A549 (cell line): Measurements from ENCODE around the gene PEAK3. TPM values are rescaled to one million over a fixed set of nuclear protein-coding genes. Genes with fewer than 3 reads are reported as not detected.

Experiments used
- ATAC-seq, 2 experiments: fragments of 200-7000 bp in 1 of 2; fragments of >200 bp in 1 of 2; cut with Nextera tagmentation in 1 of 2; cut with Tn5 transposase in 1 of 2; 3 replicates each; pipeline versions ENCODE4 v1.8.0 to v1.9.1; 2018 to 2020; ENCODE audit warnings: mild to moderate bottlenecking in 1 of 2, moderate library complexity in 1 of 2
- CTCF ChIA-PET: fragments of 300-600 bp; sonication (Branson Sonifier 250); formaldehyde crosslinking; extraction: SDS; loops from one replicate; lab custom pipeline; 2021; ENCODE audit warnings: antibody characterized with exemption, inconsistent platforms; lab: Yijun Ruan, JAX
- POLR2A ChIA-PET: fragments of 350-600 bp; formaldehyde crosslinking; extraction: SDS; loops from one replicate; lab custom pipeline; 2021; ENCODE audit warnings: antibody characterized with exemption, inconsistent platforms; lab: Yijun Ruan, JAX
- DNase-seq, 2 experiments: peaks; one replicate each; pipeline versions ENCODE4 v3.0.0 to v3.0.0-alpha.2; 2011 to 2016; ENCODE audit warnings: low read depth in 1 of 2, low spot score in 1 of 2
- FAIRE-seq: peaks from 2 replicates; lab custom pipeline; 2011; peaks lifted over from hg19 to GRCh38; lab: Jason Lieb, UNC
- H3K27ac ChIP-seq, 2 experiments: fragments of >200 bp; sonication (Bioruptor Twin); formaldehyde crosslinking; 3 replicates each; pipeline ENCODE4 v1.5.1; 2016 to 2017
- H3K4me1 ChIP-seq: fragments of >200 bp; sonication (Bioruptor Twin); formaldehyde crosslinking; 3 replicates; pipeline ENCODE4 v1.6.1; 2016
- H3K4me2 ChIP-seq: fragments of >200 bp; sonication (Bioruptor Twin); formaldehyde crosslinking; 3 replicates; pipeline ENCODE4 v1.6.1; 2016
- H3K4me3 ChIP-seq: fragments of >200 bp; sonication (Bioruptor Twin); formaldehyde crosslinking; 3 replicates; pipeline ENCODE4 v1.5.1; 2016
- H3K9me3 ChIP-seq: fragments of >200 bp; sonication (Bioruptor Twin); formaldehyde crosslinking; 3 replicates; pipeline ENCODE4 v1.6.1; 2016
- CBX2 ChIP-seq: fragments of 200-600 bp; sonication (generic); IDR thresholded peaks from 2 replicates; pipeline ENCODE4 v1.6.1; 2016; ENCODE audit warnings: low read depth, mild to moderate bottlenecking, borderline replicate concordance
- CEBPB ChIP-seq, 2 experiments: fragments of >200 bp in 1 of 2; sonication (Bioruptor Twin) in 1 of 2; formaldehyde crosslinking in 1 of 2; IDR thresholded peaks; 2 replicates each; pipeline ENCODE4 v1.6.1; 2012 to 2016
- EHMT2 ChIP-seq: fragments of 200-600 bp; sonication (generic); IDR thresholded peaks from 2 replicates; pipeline ENCODE4 v1.6.1; 2016; ENCODE audit warnings: antibody characterized with exemption, low read depth, mild to moderate bottlenecking, moderate library complexity
- EP300 ChIP-seq, 2 experiments: fragments of >200 bp; sonication (Bioruptor Twin); formaldehyde crosslinking; IDR thresholded peaks; 2 replicates in 1 of 2; 3 replicates in 1 of 2; pipeline ENCODE4 v1.6.1; 2016 to 2017
- ESRRA ChIP-seq: fragments of 150-350 bp; IDR thresholded peaks from 2 replicates; pipeline ENCODE4 v1.6.1; 2014; ENCODE audit warnings: mild to moderate bottlenecking, low read length, borderline replicate concordance
- FOSB ChIP-seq: fragments of 250-450 bp; sonication (Bioruptor Pico); IDR thresholded peaks from 2 replicates; pipeline ENCODE4 v1.5.0; 2020; ENCODE audit warnings: mild to moderate bottlenecking, moderate library complexity
- JUNB ChIP-seq: fragments of >200 bp; sonication (Bioruptor Twin); formaldehyde crosslinking; IDR thresholded peaks from 2 replicates; pipeline ENCODE4 v1.6.1; 2016
- NPAS2 ChIP-seq: fragments of 250-450 bp; sonication (Bioruptor Pico); IDR thresholded peaks from 2 replicates; pipeline ENCODE4 v1.8.0; 2022; ENCODE audit warnings: mild to moderate bottlenecking, moderate library complexity, borderline replicate concordance
- RARB ChIP-seq: fragments of 250-450 bp; sonication (Bioruptor Pico); IDR thresholded peaks from 2 replicates; pipeline ENCODE4 v1.8.0; 2021; ENCODE audit warnings: mild to moderate bottlenecking, moderate library complexity
- RCOR1 ChIP-seq: fragments of 150-350 bp; IDR thresholded peaks from 2 replicates; pipeline ENCODE4 v1.6.1; 2014; ENCODE audit warnings: antibody characterized with exemption, low read length, low read depth
- RFX5 ChIP-seq: fragments of 450-650 bp; IDR thresholded peaks from 2 replicates; pipeline ENCODE4 v1.7.1; 2014; ENCODE audit warnings: antibody characterized with exemption, mild to moderate bottlenecking, moderate library complexity
- TFCP2L1 ChIP-seq: fragments of 250-450 bp; sonication (Bioruptor Pico); IDR thresholded peaks from 2 replicates; pipeline ENCODE4 v1.5.0; 2021; ENCODE audit warnings: mild to moderate bottlenecking
- ZNF302 ChIP-seq: fragments of 250-450 bp; sonication (Bioruptor Pico); IDR thresholded peaks from 2 replicates; pipeline ENCODE4 v1.9.0; 2021; ENCODE audit warnings: inconsistent platforms, mild to moderate bottlenecking, moderate library complexity
- WGBS: methylation state at CpG from one replicate; pipeline ENCODE4 v1.1.6; 2017; ENCODE audit errors: missing lambda C conversion rate; 5-methylcytosine and 5-hydroxymethylcytosine counted together
- polyA plus RNA-seq, 4 experiments: library from polyadenylated mRNA; depleted of rRNA in 3 of 4; stranded (reverse); fragments of >200 nt; fragmentation: RNase III in 1 of 4; extraction: RNeasy Plus Mini Kit Qiagen cat#74134 plus additional on column Dnase treatment in 1 of 4; gene quantifications; 2 replicates in 3 of 4; 3 replicates in 1 of 4; pipeline ENCODE4 v1.2.3, GENCODE V29; 2011 to 2017
- TF ChIP-seq, protein P1 (sequence below): fragments of 250-450 bp; sonication (Bioruptor Pico); IDR thresholded peaks from 2 replicates; pipeline ENCODE4 v1.5.0; 2021; ENCODE audit warnings: mild to moderate bottlenecking, moderate library complexity, borderline replicate concordance
- TF ChIP-seq, protein P2 (sequence below): IDR thresholded peaks from 2 replicates; pipeline ENCODE4 v1.6.1; 2012
- TF ChIP-seq, protein P3 (sequence below): fragments of 250-450 bp; sonication (Bioruptor Pico); IDR thresholded peaks from 2 replicates; pipeline ENCODE4 v1.5.0; 2020; ENCODE audit warnings: low read depth, mild to moderate bottlenecking, moderate library complexity
- TF ChIP-seq, protein P4 (sequence below): fragments of >200 bp; sonication (Bioruptor Twin); formaldehyde crosslinking; IDR thresholded peaks from 3 replicates; pipeline ENCODE4 v1.5.1; 2016
- TF ChIP-seq, protein P5 (sequence below): fragments of 150-350 bp; IDR thresholded peaks from 2 replicates; pipeline ENCODE4 v1.6.1; 2014; ENCODE audit warnings: low read depth, mild to moderate bottlenecking, low read length
- TF ChIP-seq, protein P6 (sequence below): IDR thresholded peaks from 2 replicates; pipeline ENCODE4 v1.6.1; 2012; ENCODE audit warnings: low read depth, borderline replicate concordance

Gene PEAK3
- polyA plus RNA-seq, 2 of the 4 experiments (the other 2 are of a cell fraction), result not detected

DNA sequence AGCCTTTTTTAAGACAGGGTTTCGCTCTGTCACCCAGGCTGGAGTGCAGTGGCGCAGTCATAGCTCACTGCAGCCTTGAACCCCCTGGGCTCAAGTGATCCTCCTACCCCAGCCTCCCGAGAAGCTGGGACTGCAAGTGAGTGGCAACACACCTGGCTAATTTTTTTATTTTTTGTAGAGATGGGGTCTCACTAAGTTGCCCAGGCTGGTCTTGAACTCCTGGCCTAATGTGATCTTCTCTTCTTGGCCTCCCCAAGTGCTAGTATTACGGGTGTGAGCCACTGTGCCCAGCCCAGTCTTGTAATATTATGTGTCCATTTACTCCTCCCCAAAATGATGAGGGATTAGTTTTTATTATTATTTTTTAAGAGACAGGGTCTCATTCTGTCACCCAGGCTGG, 29.1 kb upstream of the PEAK3 start:
- Histone ChIP-seq H3K27ac (no peak overlapping the region), H3K4me2 (no peak overlapping the region), H3K4me1 (peaks cover 10% of the 10 kb centered on the region; the same call in 2 of the 3 replicates), H3K9me3 (peaks cover 15% of the 10 kb centered on the region; the same call in 2 of the 3 replicates), H3K4me3 (no peak overlapping the region)
- POLR2A ChIA-PET, result no interaction called here
- TF ChIP-seq TFCP2L1, result no peak
- TF ChIP-seq RFX5, result no peak
- no peak for TF ChIP-seq JUNB
- ATAC-seq (no peak), FAIRE-seq (no peak), DNase-seq (no peak)
- CTCF ChIA-PET, result interaction anchor here (0.6 to 1.2 kb wide), 2 partner anchors 12 to 53 kb away, joined by 3 to 4 read pairs; no protein-coding TSS in a partner anchor
- WGBS, result 71% methylated on average over 4 of the region's 4 CpGs

DNA sequence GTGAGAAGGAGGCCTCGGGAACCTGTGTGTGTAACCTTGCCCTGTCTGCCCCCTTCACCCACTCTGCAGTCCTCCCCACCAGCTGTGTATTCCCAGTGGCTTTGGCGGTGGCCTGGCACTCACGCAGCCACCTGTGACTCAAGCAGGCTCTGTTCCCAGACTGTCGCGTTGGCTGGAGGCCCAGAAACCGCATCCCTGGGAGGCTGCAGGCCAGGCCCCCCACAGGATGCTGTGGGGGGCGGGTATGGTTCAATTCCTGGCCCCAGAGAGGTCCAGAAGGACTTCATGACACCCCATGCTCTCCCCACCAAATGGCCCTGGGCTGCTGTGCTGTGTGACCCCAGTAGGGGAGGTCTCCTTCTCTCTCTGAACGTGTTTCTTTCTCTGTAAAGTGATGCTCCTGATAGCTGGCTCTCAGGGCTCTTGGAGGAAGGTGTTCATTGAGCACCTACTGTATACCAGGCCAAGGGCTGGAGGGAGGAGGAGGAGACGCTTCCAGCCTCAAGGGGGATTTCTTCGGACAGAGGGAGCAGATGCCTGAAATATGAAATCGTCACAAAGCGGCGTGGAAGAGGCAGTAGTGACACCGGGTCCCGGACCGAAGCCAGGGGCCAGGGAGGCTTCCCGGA, 27.9 kb upstream of the PEAK3 start:
- H3K4me2 ChIP-seq, result 0 out of 3 replicates have a peak overlapping the region, but pooled peaks have one; percentile 23
- no peak overlapping the region for H3K27ac ChIP-seq
- H3K4me1 ChIP-seq, result peaks cover 10% of the 10 kb centered on the region; the same call in 2 of the 3 replicates
- H3K9me3 ChIP-seq, result peaks cover 8% of the 10 kb centered on the region; the same call in 2 of the 3 replicates
- POLR2A ChIA-PET, result no interaction called here
- CTCF ChIA-PET, result interaction anchor here (1.0 kb wide), 1 partner anchor 44 kb away, joined by 3 read pairs; no protein-coding TSS in a partner anchor
- DNase-seq (peak in 1 of 2 experiments; percentile 35), FAIRE-seq (no peak), ATAC-seq (peak; percentile 32 to 41; a peak in 4 of 6 replicates)
- WGBS, result 78% methylated on average over 10 of the region's 17 CpGs
- no peak for TF ChIP-seq ESRRA
- TF ChIP-seq, protein P1, sequence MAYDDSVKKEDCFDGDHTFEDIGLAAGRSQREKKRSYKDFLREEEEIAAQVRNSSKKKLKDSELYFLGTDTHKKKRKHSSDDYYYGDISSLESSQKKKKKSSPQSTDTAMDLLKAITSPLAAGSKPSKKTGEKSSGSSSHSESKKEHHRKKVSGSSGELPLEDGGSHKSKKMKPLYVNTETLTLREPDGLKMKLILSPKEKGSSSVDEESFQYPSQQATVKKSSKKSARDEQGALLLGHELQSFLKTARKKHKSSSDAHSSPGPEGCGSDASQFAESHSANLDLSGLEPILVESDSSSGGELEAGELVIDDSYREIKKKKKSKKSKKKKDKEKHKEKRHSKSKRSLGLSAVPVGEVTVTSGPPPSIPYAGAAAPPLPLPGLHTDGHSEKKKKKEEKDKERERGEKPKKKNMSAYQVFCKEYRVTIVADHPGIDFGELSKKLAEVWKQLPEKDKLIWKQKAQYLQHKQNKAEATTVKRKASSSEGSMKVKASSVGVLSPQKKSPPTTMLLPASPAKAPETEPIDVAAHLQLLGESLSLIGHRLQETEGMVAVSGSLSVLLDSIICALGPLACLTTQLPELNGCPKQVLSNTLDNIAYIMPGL (CRISPR knock-in tag), result no peak
- TF ChIP-seq RARB, result no peak
- no peak for TF ChIP-seq ZNF302 (CRISPR knock-in tag)
- no peak for TF ChIP-seq FOSB (CRISPR knock-in tag)
- TF ChIP-seq EP300 (IDR thresholded peaks at IDR 0.05), result no peak
- no peak for TF ChIP-seq EHMT2
- TF ChIP-seq CEBPB (IDR thresholded peaks at IDR 0.05), result no peak
- no peak overlapping the region for H3K4me3 ChIP-seq

DNA sequence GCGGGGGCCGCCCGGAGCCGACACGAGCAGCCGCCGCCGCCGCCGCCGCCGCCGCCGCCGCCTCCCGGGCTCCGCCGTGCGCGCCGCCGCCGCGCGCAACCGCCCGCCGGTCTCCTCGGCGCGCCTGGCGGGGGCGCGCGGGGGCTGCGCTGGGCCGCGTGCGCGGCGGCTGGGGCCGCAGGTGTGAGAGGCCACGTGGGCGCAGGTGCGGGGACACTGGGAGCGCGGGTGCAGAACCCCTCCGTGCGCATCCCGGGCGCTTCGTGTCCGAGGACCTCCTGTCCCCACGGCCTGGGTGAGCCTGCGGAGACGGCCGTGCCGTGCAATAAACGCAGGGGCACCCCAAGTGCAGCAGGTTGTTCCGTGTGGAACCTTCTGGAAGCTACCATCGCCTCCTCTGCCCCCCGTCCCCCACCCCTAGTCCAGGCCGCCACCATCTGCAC, 26.2 kb upstream of the PEAK3 start, which contains the start of gene LINGO3:
TSS of gene LINGO3 (minus strand) at position 41 of the 443 bp plus-strand sequence. CDS start 16,378 bp downstream, outside the sequence.
- no peak for ATAC-seq

More for the DNA sequence above, 26.2 kb upstream of the PEAK3 start, which contains the start of gene LINGO3:
- DNase-seq (no peak), FAIRE-seq (no peak)
- Histone ChIP-seq H3K27ac (peak within 1 kb of the TSS in 1 of 2 experiments; percentile 73; a peak in 2 of 6 replicates), H3K9me3 (no peaks in the 10 kb centered on the region), H3K4me3 (0 out of 3 replicates have a peak within 1 kb of the TSS, but pooled peaks have one; percentile 30), H3K4me1 (peaks cover 10% of the 10 kb centered on the region; the same call in 2 of the 3 replicates), H3K4me2 (peak within 1 kb of the TSS; percentile 67; the same call in 2 of the 3 replicates)
- ChIA-PET CTCF (interaction anchor here (1.2 kb wide), 1 partner anchor 13 kb away, joined by 3 read pairs; no protein-coding TSS in a partner anchor), POLR2A (no interaction called here)
- WGBS, result 93% methylated on average over 3 of the region's 63 CpGs
- TF ChIP-seq, protein P2, sequence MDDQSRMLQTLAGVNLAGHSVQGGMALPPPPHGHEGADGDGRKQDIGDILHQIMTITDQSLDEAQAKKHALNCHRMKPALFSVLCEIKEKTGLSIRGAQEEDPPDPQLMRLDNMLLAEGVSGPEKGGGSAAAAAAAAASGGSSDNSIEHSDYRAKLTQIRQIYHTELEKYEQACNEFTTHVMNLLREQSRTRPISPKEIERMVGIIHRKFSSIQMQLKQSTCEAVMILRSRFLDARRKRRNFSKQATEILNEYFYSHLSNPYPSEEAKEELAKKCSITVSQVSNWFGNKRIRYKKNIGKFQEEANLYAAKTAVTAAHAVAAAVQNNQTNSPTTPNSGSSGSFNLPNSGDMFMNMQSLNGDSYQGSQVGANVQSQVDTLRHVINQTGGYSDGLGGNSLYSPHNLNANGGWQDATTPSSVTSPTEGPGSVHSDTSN, result no peak
- TF ChIP-seq CBX2, result no peak
- no peak for TF ChIP-seq RCOR1
- TF ChIP-seq, protein P3, sequence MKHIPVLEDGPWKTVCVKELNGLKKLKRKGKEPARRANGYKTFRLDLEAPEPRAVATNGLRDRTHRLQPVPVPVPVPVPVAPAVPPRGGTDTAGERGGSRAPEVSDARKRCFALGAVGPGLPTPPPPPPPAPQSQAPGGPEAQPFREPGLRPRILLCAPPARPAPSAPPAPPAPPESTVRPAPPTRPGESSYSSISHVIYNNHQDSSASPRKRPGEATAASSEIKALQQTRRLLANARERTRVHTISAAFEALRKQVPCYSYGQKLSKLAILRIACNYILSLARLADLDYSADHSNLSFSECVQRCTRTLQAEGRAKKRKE (CRISPR knock-in tag), result no peak
- TF ChIP-seq, protein P4, sequence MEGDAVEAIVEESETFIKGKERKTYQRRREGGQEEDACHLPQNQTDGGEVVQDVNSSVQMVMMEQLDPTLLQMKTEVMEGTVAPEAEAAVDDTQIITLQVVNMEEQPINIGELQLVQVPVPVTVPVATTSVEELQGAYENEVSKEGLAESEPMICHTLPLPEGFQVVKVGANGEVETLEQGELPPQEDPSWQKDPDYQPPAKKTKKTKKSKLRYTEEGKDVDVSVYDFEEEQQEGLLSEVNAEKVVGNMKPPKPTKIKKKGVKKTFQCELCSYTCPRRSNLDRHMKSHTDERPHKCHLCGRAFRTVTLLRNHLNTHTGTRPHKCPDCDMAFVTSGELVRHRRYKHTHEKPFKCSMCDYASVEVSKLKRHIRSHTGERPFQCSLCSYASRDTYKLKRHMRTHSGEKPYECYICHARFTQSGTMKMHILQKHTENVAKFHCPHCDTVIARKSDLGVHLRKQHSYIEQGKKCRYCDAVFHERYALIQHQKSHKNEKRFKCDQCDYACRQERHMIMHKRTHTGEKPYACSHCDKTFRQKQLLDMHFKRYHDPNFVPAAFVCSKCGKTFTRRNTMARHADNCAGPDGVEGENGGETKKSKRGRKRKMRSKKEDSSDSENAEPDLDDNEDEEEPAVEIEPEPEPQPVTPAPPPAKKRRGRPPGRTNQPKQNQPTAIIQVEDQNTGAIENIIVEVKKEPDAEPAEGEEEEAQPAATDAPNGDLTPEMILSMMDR, result no peak
- TF ChIP-seq, protein P5, sequence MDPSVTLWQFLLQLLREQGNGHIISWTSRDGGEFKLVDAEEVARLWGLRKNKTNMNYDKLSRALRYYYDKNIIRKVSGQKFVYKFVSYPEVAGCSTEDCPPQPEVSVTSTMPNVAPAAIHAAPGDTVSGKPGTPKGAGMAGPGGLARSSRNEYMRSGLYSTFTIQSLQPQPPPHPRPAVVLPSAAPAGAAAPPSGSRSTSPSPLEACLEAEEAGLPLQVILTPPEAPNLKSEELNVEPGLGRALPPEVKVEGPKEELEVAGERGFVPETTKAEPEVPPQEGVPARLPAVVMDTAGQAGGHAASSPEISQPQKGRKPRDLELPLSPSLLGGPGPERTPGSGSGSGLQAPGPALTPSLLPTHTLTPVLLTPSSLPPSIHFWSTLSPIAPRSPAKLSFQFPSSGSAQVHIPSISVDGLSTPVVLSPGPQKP, result no peak
- TF ChIP-seq, protein P6, sequence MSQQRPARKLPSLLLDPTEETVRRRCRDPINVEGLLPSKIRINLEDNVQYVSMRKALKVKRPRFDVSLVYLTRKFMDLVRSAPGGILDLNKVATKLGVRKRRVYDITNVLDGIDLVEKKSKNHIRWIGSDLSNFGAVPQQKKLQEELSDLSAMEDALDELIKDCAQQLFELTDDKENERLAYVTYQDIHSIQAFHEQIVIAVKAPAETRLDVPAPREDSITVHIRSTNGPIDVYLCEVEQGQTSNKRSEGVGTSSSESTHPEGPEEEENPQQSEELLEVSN, result no peak
- TF ChIP-seq NPAS2 (CRISPR knock-in tag), result no peak
